BLaER1 treated with 17β-estradiol and CSF1 and Interleukin-3, amounts not matched to agents 10 nM and 100 nM (cell line): ENCODE data around the gene GCAT.

Experiments
- H3K27ac ChIP-seq, 11 experiments: shearing (Covaris generic); formaldehyde crosslinking; 2 replicates each; pipeline ENCODE4 v1.8.1; 2022
- H3K27me3 ChIP-seq, 11 experiments: shearing (Covaris generic); formaldehyde crosslinking; 2 replicates each; pipeline ENCODE4 v1.8.1; 2022
- H3K36me3 ChIP-seq, 11 experiments: shearing (Covaris generic); formaldehyde crosslinking; 2 replicates each; pipeline ENCODE4 v1.8.1; 2022
- H3K4me1 ChIP-seq, 10 experiments: shearing (Covaris generic); formaldehyde crosslinking; 2 replicates each; pipeline ENCODE4 v1.8.1; 2022
- H3K4me2 ChIP-seq, 11 experiments: shearing (Covaris generic); formaldehyde crosslinking; 2 replicates each; pipeline ENCODE4 v1.8.1; 2022
- H3K4me3 ChIP-seq, 10 experiments: shearing (Covaris generic); formaldehyde crosslinking; 2 replicates each; pipeline ENCODE4 v1.8.1; 2022
- H3K9ac ChIP-seq, 11 experiments: shearing (Covaris generic); formaldehyde crosslinking; 2 replicates each; pipeline ENCODE4 v1.8.1; 2022
- H3K9me3 ChIP-seq, 11 experiments: shearing (Covaris generic); formaldehyde crosslinking; replicated peaks in 1 of 11; 2 replicates each; pipeline ENCODE4 v1.8.1; 2022
- H4K20me1 ChIP-seq, 11 experiments: shearing (Covaris generic); formaldehyde crosslinking; 2 replicates each; pipeline ENCODE4 v1.8.1; 2022
- Cebpa-rat ChIP-seq, 11 experiments: shearing (Covaris generic); IDR thresholded peaks; 2 replicates each; pipeline ENCODE4 v1.8.1; 2022

Gene GCAT

DNA sequence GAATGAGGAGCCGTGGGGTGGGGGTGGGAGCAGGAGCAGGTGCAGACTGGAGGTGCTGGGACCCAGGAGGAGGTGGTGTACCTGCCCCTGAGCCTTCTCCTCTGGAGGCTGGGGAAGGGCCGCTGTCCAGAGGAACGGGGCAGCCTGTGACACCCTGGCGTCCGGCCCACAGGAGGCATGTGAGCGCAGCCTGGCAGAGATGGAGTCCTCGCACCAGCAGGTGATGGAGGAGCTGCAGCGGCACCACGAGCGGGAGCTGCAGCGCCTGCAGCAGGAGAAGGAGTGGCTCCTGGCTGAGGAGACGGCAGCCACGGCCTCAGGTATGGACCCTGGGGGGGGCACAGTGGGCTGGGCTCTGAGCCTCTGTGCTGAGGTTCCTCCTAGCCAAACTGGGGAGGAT lies 42.2 kb upstream of the GCAT start:
- no peak for TF ChIP-seq Cebpa-rat (IDR thresholded peaks at IDR 0.05)
- Histone ChIP-seq H3K4me1 (peaks cover 0 to 40% (median 34%) of the 10 kb centered on the region in 10 experiments; a peak in 14 of 20 replicates), H3K9ac (no peak overlapping the region), H3K4me2 (peak overlapping the region in 4 of 11 experiments; percentile 52 to 72 (median 66); a peak in 8 of 22 replicates), H3K27ac (no peak overlapping the region; a peak in 1 of 22 replicates), H4K20me1 (peaks cover 0 to 63% (median 28%) of the 10 kb centered on the region in 11 experiments; a peak in 15 of 22 replicates), H3K36me3 (peaks cover 41 to 99% (median 88%) of the 10 kb centered on the region in 11 experiments), H3K9me3 (no peaks in the 10 kb centered on the region), H3K27me3 (no peaks in the 10 kb centered on the region), H3K4me3 (no peak overlapping the region)

DNA sequence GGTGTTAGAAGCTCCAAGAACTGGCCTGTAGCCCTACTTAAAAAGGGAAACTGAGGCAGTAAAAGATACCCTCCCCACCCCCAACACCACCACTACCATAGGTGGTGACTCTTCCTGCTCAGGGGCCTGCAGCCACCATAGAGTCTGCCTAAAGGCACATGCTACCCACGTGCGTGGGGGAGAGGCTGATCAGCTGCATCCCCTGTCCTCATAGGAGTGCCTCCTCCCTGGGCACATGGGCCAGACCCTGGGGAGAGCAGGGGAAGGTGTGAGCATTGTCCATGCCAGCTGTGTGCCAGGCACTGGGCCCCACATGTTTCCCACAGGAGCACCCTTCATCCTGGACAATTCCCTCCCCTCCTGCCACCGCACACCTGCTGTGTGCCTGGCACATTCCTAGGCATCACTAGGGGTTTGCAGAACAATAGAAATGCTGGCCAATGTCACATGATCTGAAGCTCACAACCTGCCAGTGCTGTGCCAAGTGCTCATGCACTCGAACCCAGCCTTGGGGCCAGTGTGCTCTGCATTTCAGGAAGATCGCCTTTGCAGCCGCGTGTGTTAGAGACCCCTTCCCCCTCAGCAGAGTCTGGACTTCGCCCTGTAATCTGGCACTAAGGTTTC lies 41.7 kb upstream of the GCAT start:
- Histone ChIP-seq H3K27me3 (no peaks in the 10 kb centered on the region), H3K4me2 (peak overlapping the region in 4 of 11 experiments; percentile 52 to 72 (median 66); a peak in 4 of 22 replicates), H3K9me3 (no peaks in the 10 kb centered on the region), H3K9ac (no peak overlapping the region), H3K4me1 (peaks cover 0 to 40% (median 31%) of the 10 kb centered on the region in 10 experiments; a peak in 14 of 20 replicates), H3K27ac (no peak overlapping the region; a peak in 1 of 22 replicates), H4K20me1 (peaks cover 0 to 58% (median 28%) of the 10 kb centered on the region in 11 experiments; a peak in 15 of 22 replicates), H3K4me3 (no peak overlapping the region), H3K36me3 (peaks cover 40 to 99% (median 88%) of the 10 kb centered on the region in 11 experiments)
- TF ChIP-seq Cebpa-rat (IDR thresholded peaks at IDR 0.05) = no peak

DNA sequence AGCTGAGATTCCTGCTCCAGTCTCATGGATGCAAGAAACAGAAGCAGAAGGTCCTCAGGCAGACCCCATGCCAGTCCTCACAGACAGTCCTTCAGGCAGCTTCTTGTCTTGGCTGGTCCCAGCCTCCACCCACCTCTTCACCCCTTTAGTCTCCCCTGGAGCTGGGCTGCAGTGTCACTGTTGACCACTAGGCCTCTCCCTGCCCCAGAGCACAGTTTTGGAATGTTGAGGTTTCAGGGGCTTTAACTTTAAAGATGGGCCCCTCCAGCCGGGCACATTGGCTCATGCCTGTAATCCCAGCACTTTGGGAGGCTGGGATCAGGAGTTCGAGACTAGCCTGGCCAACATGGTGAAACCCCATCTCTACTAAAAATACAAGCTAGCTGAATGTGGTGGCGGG lies 39.5 kb upstream of the GCAT start:
- H3K36me3 ChIP-seq = peaks cover 55 to 100% (median 92%) of the 10 kb centered on the region in 11 experiments

DNA sequence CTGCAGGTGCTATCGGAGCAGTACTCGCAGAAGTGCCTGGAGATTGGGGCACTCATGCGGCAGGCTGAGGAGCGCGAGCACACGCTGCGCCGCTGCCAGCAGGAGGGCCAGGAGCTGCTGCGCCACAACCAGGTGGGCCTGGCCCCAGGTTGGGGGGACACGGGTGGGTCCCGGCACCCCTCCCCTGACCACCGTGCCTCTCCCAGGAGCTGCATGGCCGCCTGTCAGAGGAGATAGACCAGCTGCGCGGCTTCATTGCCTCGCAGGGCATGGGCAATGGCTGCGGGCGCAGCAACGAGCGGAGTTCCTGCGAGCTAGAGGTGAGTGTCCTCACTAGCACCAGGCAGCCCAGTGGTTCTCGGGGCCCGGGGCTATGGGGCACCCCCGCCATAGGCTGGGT lies 38.7 kb upstream of the GCAT start:
- Histone ChIP-seq H3K4me1 (peaks cover 0 to 23% (median 14%) of the 10 kb centered on the region in 10 experiments; a peak in 14 of 20 replicates), H3K27me3 (no peaks in the 10 kb centered on the region), H3K4me3 (no peak overlapping the region), H3K9me3 (no peaks in the 10 kb centered on the region), H4K20me1 (peaks cover 0 to 54% (median 17%) of the 10 kb centered on the region in 11 experiments; a peak in 12 of 22 replicates), H3K4me2 (no peak overlapping the region), H3K27ac (no peak overlapping the region), H3K9ac (no peak overlapping the region), H3K36me3 (peaks cover 58 to 100% (median 92%) of the 10 kb centered on the region in 11 experiments)
- no peak for TF ChIP-seq Cebpa-rat (IDR thresholded peaks at IDR 0.05)

More for the DNA sequence above, 39.5 kb upstream of the GCAT start:
- Histone ChIP-seq H3K4me1 (peaks cover 0 to 31% (median 22%) of the 10 kb centered on the region in 10 experiments; a peak in 14 of 20 replicates), H3K4me3 (no peak overlapping the region), H3K9ac (no peak overlapping the region), H3K27me3 (no peaks in the 10 kb centered on the region), H3K9me3 (no peaks in the 10 kb centered on the region), H4K20me1 (peaks cover 0 to 59% (median 25%) of the 10 kb centered on the region in 11 experiments; a peak in 13 of 22 replicates), H3K27ac (no peak overlapping the region), H3K4me2 (no peak overlapping the region)
- no peak for TF ChIP-seq Cebpa-rat (IDR thresholded peaks at IDR 0.05)

DNA sequence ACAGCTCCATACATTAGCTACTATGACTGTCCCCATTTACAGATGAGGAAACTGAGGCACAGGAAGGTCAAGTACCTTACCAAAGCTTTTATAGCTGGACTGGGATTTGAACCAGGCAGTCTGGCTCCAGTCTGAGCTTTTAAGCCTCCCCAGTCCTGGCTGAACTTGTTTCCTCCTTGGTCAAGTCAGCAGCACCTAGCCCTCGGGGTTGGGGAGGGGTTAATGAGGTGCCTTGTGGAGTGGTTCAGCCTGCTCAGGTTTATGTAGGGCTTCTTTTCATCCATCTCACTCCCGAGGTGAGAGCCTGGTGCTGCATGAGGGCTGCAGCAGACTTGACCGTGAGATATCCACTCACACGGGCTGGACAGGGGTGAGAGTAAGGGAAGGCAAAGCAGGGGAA lies 36.7 kb upstream of the GCAT start:
- H3K27ac ChIP-seq = no peak overlapping the region
- no peak overlapping the region for H3K4me3 ChIP-seq
- no peaks in the 10 kb centered on the region for H3K9me3 ChIP-seq
- H3K9ac ChIP-seq = no peak overlapping the region; a peak in 1 of 22 replicates
- TF ChIP-seq Cebpa-rat (IDR thresholded peaks at IDR 0.05) = no peak
- peaks cover 65 to 100% (median 85%) of the 10 kb centered on the region in 11 experiments for H3K36me3 ChIP-seq
- H3K4me1 ChIP-seq = peaks cover 0 to 5% (median 0%) of the 10 kb centered on the region in 10 experiments; a peak in 6 of 20 replicates
- no peaks in the 10 kb centered on the region for H3K27me3 ChIP-seq
- peaks cover 0 to 62% (median 4%) of the 10 kb centered on the region in 11 experiments; a peak in 11 of 22 replicates for H4K20me1 ChIP-seq
- H3K4me2 ChIP-seq = no peak overlapping the region

DNA sequence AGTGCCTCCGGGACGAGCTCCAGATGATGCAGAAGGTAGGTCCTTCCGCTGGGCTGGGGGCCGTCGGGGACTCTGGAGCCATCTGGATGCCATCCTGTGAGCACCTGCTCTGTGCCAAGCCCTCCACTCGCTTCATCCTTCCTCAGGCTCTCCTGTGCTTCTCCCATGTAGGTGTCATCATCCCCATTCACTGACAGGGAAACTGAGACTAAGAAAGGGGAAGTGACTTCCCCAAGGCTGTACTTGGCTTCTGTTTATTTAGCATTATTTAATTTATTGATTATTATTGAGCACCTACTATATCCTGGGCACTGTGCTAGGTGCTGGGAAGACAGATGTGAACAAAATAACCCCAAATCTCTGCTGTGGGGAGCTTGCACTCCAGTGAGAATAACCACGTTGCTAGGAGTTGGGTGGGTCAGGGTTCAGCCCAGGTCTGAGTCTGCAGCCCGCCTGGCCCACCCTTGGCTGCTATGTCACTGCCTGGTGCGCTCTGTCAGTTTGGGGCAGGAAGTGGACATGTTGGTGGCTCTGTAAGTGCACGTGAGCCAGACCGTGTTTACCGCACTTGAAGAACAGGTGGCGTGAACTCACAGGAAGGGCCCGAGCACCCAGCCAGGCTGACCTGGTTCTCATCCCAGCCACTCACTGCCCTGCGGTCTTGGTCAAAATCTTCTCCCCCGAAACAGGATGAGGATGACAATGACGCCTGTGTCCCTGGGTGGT lies 35.9 kb upstream of the GCAT start:
- H3K4me3 ChIP-seq = no peak overlapping the region
- no peak overlapping the region for H3K4me2 ChIP-seq
- peaks cover 0 to 63% (median 4%) of the 10 kb centered on the region in 11 experiments; a peak in 10 of 22 replicates for H4K20me1 ChIP-seq
- no peak overlapping the region for H3K27ac ChIP-seq
- no peak for TF ChIP-seq Cebpa-rat (IDR thresholded peaks at IDR 0.05)
- peaks cover 65 to 92% (median 81%) of the 10 kb centered on the region in 11 experiments for H3K36me3 ChIP-seq
- H3K4me1 ChIP-seq = peaks cover 0 to 11% (median 4%) of the 10 kb centered on the region in 10 experiments; a peak in 13 of 20 replicates
- no peaks in the 10 kb centered on the region for H3K9me3 ChIP-seq
- no peaks in the 10 kb centered on the region for H3K27me3 ChIP-seq
- H3K9ac ChIP-seq = no peak overlapping the region; a peak in 1 of 22 replicates

DNA sequence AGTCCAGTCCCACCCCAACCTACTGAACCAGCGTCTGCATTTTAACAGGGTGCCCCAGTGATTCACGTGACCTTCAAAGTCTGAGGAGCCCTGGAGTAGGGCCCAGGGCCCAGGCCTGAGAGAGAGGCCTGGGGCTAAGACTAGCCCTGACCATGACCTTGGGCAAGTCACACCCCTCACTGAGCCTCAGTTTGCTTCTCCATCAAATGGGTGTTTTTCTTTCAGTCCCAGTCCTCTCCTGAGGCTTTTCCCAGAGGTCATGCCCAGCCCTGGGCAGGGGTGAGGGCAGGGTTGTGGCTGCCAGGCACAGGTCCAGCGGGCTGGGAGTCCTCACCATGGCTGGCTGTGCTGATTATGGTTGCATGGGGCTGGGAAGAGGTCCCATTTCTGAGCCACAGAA lies 33.0 kb upstream of the GCAT start:
- Histone ChIP-seq H3K9me3 (no peaks in the 10 kb centered on the region), H3K36me3 (peaks cover 42 to 64% (median 53%) of the 10 kb centered on the region in 11 experiments), H3K27ac (no peak overlapping the region), H4K20me1 (peaks cover 0 to 55% (median 4%) of the 10 kb centered on the region in 11 experiments; a peak in 10 of 22 replicates), H3K9ac (no peak overlapping the region), H3K27me3 (no peaks in the 10 kb centered on the region), H3K4me1 (peaks cover 6 to 19% (median 11%) of the 10 kb centered on the region in 10 experiments; a peak in 16 of 20 replicates), H3K4me2 (no peak overlapping the region), H3K4me3 (no peak overlapping the region)
- TF ChIP-seq Cebpa-rat (IDR thresholded peaks at IDR 0.05) = no peak

DNA sequence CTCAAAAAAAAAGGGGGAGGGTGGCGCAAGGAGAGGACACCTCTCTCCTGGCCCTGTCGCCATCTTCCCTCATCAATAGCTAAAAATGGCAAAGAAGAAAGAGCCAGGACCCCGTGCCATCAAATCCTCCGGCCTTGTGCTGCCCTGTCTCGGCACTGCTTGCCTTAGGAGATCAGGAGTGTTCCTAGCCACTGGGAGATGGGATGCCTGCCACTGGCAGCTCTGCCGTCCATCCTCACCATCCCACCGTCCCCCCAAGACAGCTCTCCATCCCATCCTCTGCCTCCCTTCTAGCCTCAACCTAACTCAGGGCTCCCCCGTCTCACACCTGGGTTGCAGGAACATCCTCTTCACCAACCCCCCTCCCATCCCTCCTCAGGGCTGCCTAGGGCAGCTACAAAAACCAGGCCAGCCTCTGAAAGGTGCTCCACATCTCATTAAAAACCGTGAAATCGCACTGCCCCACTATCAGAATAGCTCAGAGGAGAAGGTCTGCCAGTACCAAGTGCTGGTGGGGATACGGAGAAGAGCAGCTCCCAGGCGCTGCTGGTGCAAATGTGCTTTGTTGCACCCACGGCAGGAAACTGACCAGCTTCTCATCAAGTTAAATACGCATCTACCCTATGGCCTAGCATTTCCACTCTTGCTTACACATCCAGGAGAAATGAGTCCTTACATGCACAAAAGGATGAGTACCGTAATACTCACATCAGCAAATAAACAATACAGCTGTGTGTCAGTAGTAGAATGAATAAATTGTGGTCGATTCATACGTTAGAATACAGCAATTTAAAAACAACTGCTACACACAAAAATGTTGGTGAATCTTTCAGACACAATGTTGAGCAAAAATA lies 31.7 kb upstream of the GCAT start:
- TF ChIP-seq Cebpa-rat (IDR thresholded peaks at IDR 0.05) = no peak
- Histone ChIP-seq H3K4me2 (peak overlapping the region in 2 of 11 experiments; percentile 13 to 48; a peak in 1 of 22 replicates), H3K9me3 (no peaks in the 10 kb centered on the region), H3K27me3 (no peaks in the 10 kb centered on the region), H4K20me1 (peaks cover 0 to 54% (median 4%) of the 10 kb centered on the region in 11 experiments; a peak in 10 of 22 replicates), H3K9ac (peak overlapping the region in 1 of 11 experiments; percentile 4; a peak in 1 of 22 replicates), H3K36me3 (peaks cover 40 to 51% (median 42%) of the 10 kb centered on the region in 11 experiments), H3K4me1 (peaks cover 6 to 19% (median 11%) of the 10 kb centered on the region in 10 experiments; a peak in 16 of 20 replicates), H3K4me3 (no peak overlapping the region), H3K27ac (no peak overlapping the region)
